HS-27A (cell line): ENCODE results near the gene COL18A1.
"Not testable (repeated sequence)": the region's sequence is repeated elsewhere in the genome, so short reads cannot be mapped to it uniquely, and the experiment has no call there.

ENCODE experiments used
- DNase-seq: peaks from one replicate; pipeline ENCODE4 v3.0.0-alpha.2; 2012; ENCODE audit warnings: low read depth, missing footprints

The COL18A1 gene

GRCh38 chr21:45441431-45442255 lies 36.7 kb downstream of the COL18A1 start:
- no peak for DNase-seq

GRCh38 chr21:45442276-45442675 lies 37.3 kb downstream of the COL18A1 start:
- no peak for DNase-seq

DNA sequence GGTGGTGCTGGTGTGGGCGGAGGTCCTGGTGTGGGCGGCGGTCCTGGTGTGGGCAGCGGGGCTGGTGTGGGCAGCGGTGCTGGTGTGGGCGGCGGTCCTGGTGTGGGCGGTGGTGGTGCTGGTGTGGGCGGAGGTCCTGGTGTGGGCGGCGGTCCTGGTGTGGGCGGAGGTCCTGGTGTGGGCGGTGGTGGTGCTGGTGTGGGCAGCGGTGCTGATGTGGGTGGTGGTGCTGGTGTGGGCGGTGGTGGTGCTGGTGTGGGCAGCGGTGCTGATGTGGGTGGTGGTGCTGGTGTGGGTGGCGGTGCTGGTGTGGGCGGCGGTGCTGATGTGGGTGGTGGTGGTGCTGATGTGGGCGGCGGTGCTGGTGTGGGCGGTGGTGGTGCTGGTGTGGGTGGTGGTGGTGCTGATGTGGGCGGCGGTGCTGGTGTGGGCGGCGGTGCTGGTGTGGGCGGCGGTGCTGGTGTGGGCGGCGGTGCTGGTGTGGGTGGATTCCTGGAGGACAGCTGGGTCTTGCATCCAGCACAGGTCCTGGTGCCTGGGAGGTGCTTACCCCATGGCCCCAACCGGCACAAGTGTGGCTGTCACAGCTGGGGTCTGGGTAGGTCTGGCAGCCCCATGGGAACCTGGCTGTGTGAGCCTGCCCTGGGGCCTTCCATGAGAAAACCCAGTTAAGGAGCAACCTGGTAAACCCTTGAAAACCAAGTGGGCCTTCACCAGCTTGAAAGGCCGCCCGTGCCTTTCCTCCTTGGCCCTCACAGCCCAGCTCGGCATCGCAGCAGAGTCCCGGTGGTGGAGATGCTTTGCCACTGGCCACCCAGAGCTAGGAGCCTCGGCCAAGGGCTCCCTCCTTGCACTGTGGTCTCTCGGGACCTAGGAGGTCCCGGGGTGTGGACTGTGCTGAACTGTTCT lies 38.0 kb downstream of the COL18A1 start:
- not testable (repeated sequence) for DNase-seq

GRCh38 chr21:45443595-45444181 lies 38.7 kb downstream of the COL18A1 start:
- no peak for DNase-seq

GRCh38 chr21:45444385-45444784 lies 39.4 kb downstream of the COL18A1 start:
- DNase-seq: no peak

DNA sequence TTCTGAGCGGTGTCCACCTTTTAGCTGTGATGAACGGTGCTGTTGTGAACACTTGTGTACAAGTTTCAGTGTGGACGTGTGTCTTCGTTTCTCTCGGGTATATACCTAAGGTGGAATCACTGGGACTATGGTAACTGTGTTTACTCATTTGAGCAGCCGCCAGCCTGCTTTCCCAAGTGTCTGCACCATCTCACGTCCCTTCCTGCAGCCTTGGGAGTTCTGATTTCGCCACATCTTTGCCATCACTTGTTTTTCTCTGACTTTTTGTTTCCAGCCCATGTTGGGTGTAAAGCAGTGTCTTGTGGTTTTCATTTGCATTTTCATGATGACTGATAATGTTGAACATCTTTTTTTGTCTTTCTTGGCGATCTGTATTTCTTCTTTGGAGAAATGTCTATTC lies 40.4 kb downstream of the COL18A1 start:
- no peak for DNase-seq

- DNase-seq: no peak
Measured at GRCh38 chr21:45447821-45448220, 42.9 kb downstream of the COL18A1 start.

- DNase-seq: no peak
Measured at GRCh38 chr21:45448283-45448809, 43.4 kb downstream of the COL18A1 start.

GRCh38 chr21:45448810-45449657 lies 44.1 kb downstream of the COL18A1 start:
- DNase-seq: no peak

DNA sequence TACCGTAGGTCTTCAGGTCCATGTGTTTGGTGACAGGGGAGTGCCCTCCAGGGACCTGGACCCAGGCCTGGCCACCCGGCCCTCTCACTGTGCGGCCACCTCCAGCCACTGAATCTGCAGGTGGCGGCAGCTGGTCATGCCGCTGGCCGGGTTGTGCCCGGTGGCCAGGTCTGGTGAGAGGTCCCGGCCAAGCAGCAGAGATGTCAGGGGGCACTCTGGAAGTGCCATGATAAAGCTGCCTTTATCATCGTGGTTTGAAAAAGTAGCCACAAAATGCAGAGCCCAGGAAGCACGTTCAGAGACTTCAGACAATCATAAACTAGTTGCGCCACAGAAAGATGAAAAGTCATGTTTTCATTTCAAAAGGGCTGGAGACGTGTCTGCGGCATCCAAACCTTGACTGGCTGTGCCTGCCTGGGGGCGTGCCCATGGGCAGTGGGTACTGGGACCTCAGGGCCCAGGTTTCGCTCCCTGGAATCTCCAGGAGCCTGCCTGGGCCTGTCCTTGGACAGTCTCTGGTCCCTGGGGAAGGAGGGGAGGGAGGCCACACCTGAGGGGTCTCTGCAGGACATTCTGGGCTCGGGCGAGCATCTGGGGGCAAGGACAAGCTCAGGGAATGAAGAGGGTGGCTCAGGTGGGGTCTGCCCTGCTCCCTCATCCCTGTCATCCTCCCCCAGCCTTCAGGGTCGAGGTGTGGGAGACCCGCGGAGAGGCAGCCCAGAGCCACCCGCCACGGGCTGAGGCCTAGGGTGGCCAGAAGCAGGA lies 44.9 kb downstream of the COL18A1 start:
- no peak for DNase-seq

DNA sequence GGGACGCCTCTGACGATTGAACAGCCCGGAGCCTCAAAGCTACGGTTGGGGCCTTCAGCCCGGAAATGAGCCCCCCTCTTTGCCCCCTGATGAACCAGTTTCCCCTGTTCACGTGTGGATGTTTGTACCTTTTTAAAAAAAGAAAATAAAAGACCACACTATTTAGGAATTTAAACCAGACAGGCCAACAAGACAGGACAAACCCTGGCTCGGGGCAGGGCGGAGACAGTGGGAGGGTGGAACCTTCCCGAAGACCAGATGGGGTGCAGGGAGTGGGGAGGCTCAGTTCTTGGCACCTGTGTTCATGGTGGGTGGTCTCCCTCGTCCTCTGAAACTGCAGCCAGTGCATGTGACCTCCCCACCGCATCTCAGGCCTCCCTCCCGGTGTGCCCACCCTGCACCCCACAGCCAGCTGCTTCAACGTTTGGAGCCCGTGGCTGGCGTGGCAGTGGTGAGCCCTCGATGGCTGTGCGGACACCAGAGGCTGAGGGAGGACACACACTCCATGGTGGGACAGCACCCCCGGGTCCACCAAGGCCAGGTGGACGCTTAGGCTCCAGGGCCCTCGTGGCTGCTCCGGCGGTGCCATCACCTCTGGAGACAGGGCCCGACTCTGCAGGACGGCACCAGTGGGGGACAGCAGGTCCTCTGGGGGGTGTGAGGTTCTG lies 45.6 kb downstream of the COL18A1 start:
- DNase-seq: no peak

- DNase-seq: no peak
Measured at GRCh38 chr21:45451091-45451740, 46.3 kb downstream of the COL18A1 start.

- DNase-seq: no peak
Measured at GRCh38 chr21:45451771-45452182, 46.8 kb downstream of the COL18A1 start.

GRCh38 chr21:45452696-45453307 lies 47.8 kb downstream of the COL18A1 start:
- DNase-seq: no peak

GRCh38 chr21:45453308-45453950 lies 48.5 kb downstream of the COL18A1 start:
- no peak for DNase-seq

DNA sequence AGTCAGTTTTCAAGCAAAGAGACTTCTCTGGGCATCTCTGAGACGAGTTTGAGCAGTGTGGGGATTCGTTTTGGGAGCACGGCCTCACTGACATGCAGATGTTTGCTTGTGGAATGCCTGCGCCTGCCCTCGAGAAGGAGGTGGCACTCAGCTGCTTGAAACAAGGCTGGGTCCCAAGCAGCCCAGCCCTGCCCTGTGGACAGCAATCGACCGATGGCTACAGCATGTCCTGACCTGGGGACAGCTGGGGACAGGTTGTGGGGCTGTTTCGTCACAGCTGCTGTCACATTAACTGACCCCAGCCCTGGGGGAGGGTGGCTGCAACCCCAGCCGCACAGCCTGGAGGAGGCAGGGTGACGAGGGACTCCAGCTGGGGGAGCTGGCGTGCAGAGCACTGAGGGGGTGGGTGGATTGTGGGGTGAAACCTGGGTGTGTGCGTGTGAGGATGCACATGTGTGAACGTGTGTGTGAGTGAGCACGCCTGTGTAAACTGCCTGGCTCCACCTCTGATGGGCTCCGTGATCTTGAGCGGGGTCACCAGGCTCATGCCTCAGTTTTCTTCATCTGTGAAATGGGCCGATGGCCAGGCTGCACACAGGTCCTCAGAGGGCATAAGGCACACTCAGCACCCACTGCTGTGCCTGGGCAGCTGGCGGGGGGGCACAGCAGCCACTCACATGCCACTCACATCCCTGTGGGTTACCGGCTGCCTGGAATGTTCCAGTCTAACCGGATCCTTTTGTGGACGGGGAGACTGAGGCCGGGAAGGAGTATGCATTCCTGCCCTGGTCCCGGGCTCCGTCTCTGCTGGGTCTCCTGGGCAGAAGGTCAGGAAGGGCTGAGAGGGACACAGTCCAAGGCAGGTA lies 49.3 kb downstream of the COL18A1 start:
- DNase-seq: no peak

DNA sequence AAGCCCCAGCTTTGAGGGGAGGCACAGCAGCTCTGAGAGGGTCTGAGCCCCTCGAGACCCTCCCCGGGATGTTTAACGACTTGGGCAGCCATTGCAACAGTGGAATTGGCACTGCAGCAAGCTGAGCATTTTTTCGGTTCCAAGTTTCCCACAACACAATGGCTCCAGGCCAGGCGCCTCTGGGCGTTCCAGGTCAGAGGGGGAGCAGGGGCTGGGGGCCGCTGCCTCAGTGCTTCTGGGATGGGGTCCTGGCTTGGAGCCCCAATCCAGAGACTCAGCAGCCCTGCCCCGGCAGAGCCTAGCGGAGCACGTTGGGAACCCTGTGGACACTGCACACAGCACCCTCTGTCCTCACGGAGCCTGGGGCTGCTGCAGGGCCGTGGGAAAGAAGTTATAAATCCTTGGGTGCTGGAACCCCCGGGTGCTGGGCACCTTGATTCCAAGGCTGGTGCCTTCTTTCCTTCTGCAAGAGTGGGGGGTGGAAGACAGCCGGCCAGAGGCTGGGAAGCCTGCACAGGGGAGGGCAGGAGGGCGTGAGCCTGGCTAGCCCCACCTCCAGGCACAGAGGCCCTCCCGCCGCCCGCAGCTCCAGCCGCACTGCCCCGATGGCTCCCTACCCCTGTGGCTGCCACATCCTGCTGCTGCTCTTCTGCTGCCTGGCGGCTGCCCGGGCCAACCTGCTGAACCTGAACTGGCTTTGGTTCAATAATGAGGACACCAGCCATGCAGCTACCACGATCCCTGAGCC lies 50.1 kb downstream of the COL18A1 start:
- DNase-seq: no peak
